Measurements from ENCODE around the gene TPM1. TPM values are rescaled to one million over a fixed set of nuclear protein-coding genes. Genes with fewer than 3 reads are reported as not detected.

The TPM1 gene
- total RNA-seq, 1 experiment from 2014 or later = 748 TPM

- Histone ChIP-seq H4K5ac (ENCODE audit: insufficient read length, low read depth, low read length) (no peak overlapping the region), H2BK5ac (ENCODE audit: insufficient read length, low read length) (no peak overlapping the region), H3K79me2 (ENCODE audit: insufficient read depth, low read length) (no peaks in the 10 kb centered on the region), H2AFZ (ENCODE audit: low read length) (no peak overlapping the region), H3K27me3 (ENCODE audit: insufficient read depth, low read length) (no peaks in the 10 kb centered on the region), H3K79me1 (ENCODE audit: insufficient read depth, low read depth, low read length, poor library complexity, severe bottlenecking) (no peaks in the 10 kb centered on the region), H3K23me2 (ENCODE audit: insufficient read length, low read depth, low read length, poor library complexity, severe bottlenecking) (no peaks in the 10 kb centered on the region), H4K20me1 (ENCODE audit: control insufficient read depth, insufficient read depth, insufficient read length) (no peaks in the 10 kb centered on the region), H3K14ac (ENCODE audit: insufficient read depth, low read length) (no peak overlapping the region), H3K56ac (ENCODE audit: insufficient read length, low read depth, low read length) (no peak overlapping the region), H3K23ac (ENCODE audit: insufficient read length, low read depth, low read length) (no peak overlapping the region), H4K91ac (ENCODE audit: insufficient read length, low read depth, low read length) (no peak overlapping the region), H3K18ac (ENCODE audit: insufficient read length, low read depth, low read length) (no peak overlapping the region), H2BK15ac (ENCODE audit: low read depth, low read length) (no peak overlapping the region), H2BK120ac (ENCODE audit: low read depth, low read length, poor library complexity, severe bottlenecking) (no peak overlapping the region), H2AK5ac (ENCODE audit: insufficient read length, low read length) (no peak overlapping the region), H3K4ac (ENCODE audit: low read depth, low read length) (no peak overlapping the region), H3K4me1 (ENCODE audit: insufficient read depth, low read length) (peaks cover 16% of the 10 kb centered on the region; the same call in 1 of the 2 replicates), H3K27ac (ENCODE audit: insufficient read length, low read depth, low read length) (no peak overlapping the region), H3K9ac (ENCODE audit: extremely low read depth, insufficient read length, low read length) (no peak overlapping the region), H2BK12ac (ENCODE audit: insufficient read length, low read depth, low read length) (peak overlapping the region; percentile 80), H3T11ph (ENCODE audit: low read length) (no peak overlapping the region), H3K4me2 (ENCODE audit: insufficient read depth, insufficient read length, low read length) (no peak overlapping the region), H3K9me3 (ENCODE audit: control insufficient read depth, low read depth, low read length) (no peaks in the 10 kb centered on the region), H4K8ac (replicated peaks; ENCODE audit: insufficient read length, low read depth, low read length) (no peak overlapping the region), H2BK20ac (ENCODE audit: low read depth, low read length, poor library complexity, severe bottlenecking) (no peak overlapping the region)
- Mint-ChIP-seq H3K27ac (peak overlapping the region; percentile 60 to 95 (median 83); a peak in 4 of 7 replicates), H3K9me3 (no peaks in the 10 kb centered on the region; a peak in 1 of 5 replicates), H3K27me3 (ENCODE audit: low read depth) (no peaks in the 10 kb centered on the region), H3K4me3 (no peak overlapping the region), H3K36me3 (ENCODE audit: insufficient read depth in 1 of 3, low read depth in 3 of 3) (no peaks in the 10 kb centered on the region; a peak in 2 of 7 replicates), H3K4me1 (peaks cover 63 to 64% of the 10 kb centered on the region in 2 experiments)
- peak; percentile 66 for DNase-seq
- no CpG with 5 or more reads among the region's 11 CpGs for whole genome bisulfite sequencing (ENCODE audit: extremely low coverage, insufficient read length, low lambda C conversion rate)
- TF ChIP-seq CTCF (conservative IDR thresholded peaks at IDR 0.05) = 0 out of 3 replicates have a peak, but pooled peaks have one; percentile 14
Observed at GRCh38 chr15:63083541-63083940, 41.0 kb downstream of the TPM1 start.

All from H9 (cell line).